Ovary (tissue), 9 donors: ENCODE results near the gene FSTL1. TPM values are rescaled to one million over a fixed set of nuclear protein-coding genes. Genes with fewer than 3 reads are reported as not detected.

Source experiments
- DNase-seq, 5 donors: peaks; one replicate each; pipeline ENCODE4 v3.0.0-alpha.2; 2019 to 2020
- H3K27ac ChIP-seq, 2 donors: fragments of 200-600 bp; one replicate each; pipeline versions ENCODE4 v1.5.1 to v1.8.0; 2019 to 2022
- H3K27me3 ChIP-seq: fragments of 200-600 bp; one replicate; pipeline ENCODE4 v1.8.0; 2022
- H3K36me3 ChIP-seq: fragments of 200-600 bp; sonication (generic); one replicate; pipeline ENCODE4 v1.5.1; 2019
- H3K4me1 ChIP-seq: one replicate; pipeline ENCODE4 v1.8.1; 2013; ENCODE audit warnings: mild to moderate bottlenecking, moderate library complexity; ENCODE audit not compliant: insufficient read depth
- H3K4me3 ChIP-seq: fragments of 200-600 bp; sonication (generic); one replicate; pipeline ENCODE4 v1.5.1; 2017
- H3K9me3 ChIP-seq, 2 donors: fragments of 200-600 bp in 1 of 2; sonication (generic) in 1 of 2; one replicate each; pipeline versions ENCODE4 v1.5.1 to v1.8.1; 2013 to 2019; ENCODE audit warnings: mild to moderate bottlenecking in 1 of 2, moderate library complexity in 1 of 2
- EP300 ChIP-seq: sonication (generic); formaldehyde crosslinking; IDR thresholded peaks from one replicate; pipeline ENCODE4 v1.6.1; 2017; ENCODE audit warnings: antibody characterized with exemption
- POLR2A ChIP-seq: fragments of 450-650 bp; IDR thresholded peaks from one replicate; pipeline ENCODE4 v1.6.1; 2017; ENCODE audit warnings: antibody characterized with exemption, mild to moderate bottlenecking, moderate library complexity
- WGBS, 3 donors: extraction: QIAGEN DNeasy Blood & Tissue Kit in 1 of 3; methylation state at CpG; one replicate each; pipeline versions ENCODE4 v1.1.5 to v1.1.7; 2013 to 2017; 5-methylcytosine and 5-hydroxymethylcytosine counted together
- intact Hi-C, 4 donors: fragments of 100-400 bp; cut with DNase I; formaldehyde crosslinking; loops; one replicate each; pipeline versions ENCODE4 v1.11.0 to v1.15.1; 2022 to 2023
- microRNA counts: library from miRNA; unstranded; fragments of <30 nt; microRNA quantifications from one replicate; lab custom pipeline; 2016
- polyA plus RNA-seq, 2 donors: library from polyadenylated mRNA; stranded (reverse); fragments of 200-250 nt in 1 of 2; fragments of 350-450 nt in 1 of 2; fragmentation: Illumina TruSeq in 1 of 2; extraction: RNeasy Lipid Tissue Mini Kit (QIAGEN cat#74804) in 1 of 2; gene quantifications; one replicate each; pipeline ENCODE4 v1.2.3, GENCODE V29; 2013 to 2014
- total RNA-seq, 7 donors: library from RNA; depleted of rRNA in 2 of 7; stranded (reverse); fragments of >200 nt in 2 of 7; fragmentation: NEBNext Ultra II Directional in 3 of 7; extraction: Animal tissue kit (Norgen Biotek cat#: 25700) in 3 of 7; gene quantifications; one replicate each; pipeline versions ENCODE4 v1.1.0 to v1.2.4, GENCODE V29; 2016 to 2023
- TF ChIP-seq, protein P1 (sequence below), 3 donors: fragments of 450-650 bp in 2 of 3; fragments of 200-600 bp in 1 of 3; IDR thresholded peaks; one replicate each; pipeline versions ENCODE4 v1.5.1 to v1.8.0; 2016 to 2022; ENCODE audit warnings: antibody characterized with exemption in 3 of 3, mild to moderate bottlenecking in 1 of 3
- donor health status: DM: no; HTN: no; CAD: no; lungs with moderate emphysema.
- donor health status: DM: no; HTN: no; CAD: no.
- donor health status: Bipolar disorder and iron deficiency.
- donor health status: DM: yes; HTN: yes; CAD: no.
- donor health status: DM: no; HTN: no; CAD: no.
- donor health status: DM: yes; HTN: yes; CAD: no.

The FSTL1 gene
- total and polyA plus RNA-seq, 9 donors, result 98.0 to 357 (median 204) TPM

DNA sequence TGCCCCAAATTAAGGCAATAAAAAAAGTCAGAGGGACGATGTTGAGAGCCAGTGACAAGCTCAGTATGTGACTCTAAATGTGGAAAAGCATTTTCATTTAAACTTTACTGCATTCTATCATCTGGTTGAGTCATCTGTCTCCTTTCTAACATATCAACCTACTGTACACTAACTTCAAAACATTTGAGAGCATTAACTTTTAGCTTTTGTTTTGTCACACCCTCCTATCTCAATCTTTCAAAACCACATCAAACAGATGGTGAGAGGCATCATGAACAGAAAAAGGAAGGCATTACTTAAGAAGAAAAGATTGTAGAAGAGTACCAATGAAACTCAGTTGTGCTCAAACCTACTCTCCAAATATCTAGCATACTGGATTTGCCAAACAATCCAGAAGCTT is 106.4 kb downstream of the FSTL1 start:
- no peaks in the 10 kb centered on the region for H3K27me3 ChIP-seq
- no peak overlapping the region for H3K27ac ChIP-seq
- H3K36me3 ChIP-seq, result no peaks in the 10 kb centered on the region
- H3K9me3 ChIP-seq, result no peaks in the 10 kb centered on the region
- 43 to 48% (median 48%) methylated on average over 1 of the region's 1 CpG for WGBS, 3 donors
- intact Hi-C loops, result loop anchor here in 1 of 4 donors (10.0 kb wide), 1 partner anchor 70 kb away; no protein-coding TSS in a partner anchor
- no peak for DNase-seq
- TF ChIP-seq EP300, result no peak
- TF ChIP-seq, protein P1, sequence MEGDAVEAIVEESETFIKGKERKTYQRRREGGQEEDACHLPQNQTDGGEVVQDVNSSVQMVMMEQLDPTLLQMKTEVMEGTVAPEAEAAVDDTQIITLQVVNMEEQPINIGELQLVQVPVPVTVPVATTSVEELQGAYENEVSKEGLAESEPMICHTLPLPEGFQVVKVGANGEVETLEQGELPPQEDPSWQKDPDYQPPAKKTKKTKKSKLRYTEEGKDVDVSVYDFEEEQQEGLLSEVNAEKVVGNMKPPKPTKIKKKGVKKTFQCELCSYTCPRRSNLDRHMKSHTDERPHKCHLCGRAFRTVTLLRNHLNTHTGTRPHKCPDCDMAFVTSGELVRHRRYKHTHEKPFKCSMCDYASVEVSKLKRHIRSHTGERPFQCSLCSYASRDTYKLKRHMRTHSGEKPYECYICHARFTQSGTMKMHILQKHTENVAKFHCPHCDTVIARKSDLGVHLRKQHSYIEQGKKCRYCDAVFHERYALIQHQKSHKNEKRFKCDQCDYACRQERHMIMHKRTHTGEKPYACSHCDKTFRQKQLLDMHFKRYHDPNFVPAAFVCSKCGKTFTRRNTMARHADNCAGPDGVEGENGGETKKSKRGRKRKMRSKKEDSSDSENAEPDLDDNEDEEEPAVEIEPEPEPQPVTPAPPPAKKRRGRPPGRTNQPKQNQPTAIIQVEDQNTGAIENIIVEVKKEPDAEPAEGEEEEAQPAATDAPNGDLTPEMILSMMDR (IDR thresholded peaks at IDR 0.05), result no peak
- TF ChIP-seq POLR2A, result no peak
- H3K4me3 ChIP-seq, result no peak overlapping the region
- H3K4me1 ChIP-seq, result peaks cover 2% of the 10 kb centered on the region

MicroRNA genes within 50 kb of the gene (microRNA counts, 767-probe panel; counts per million panel counts)
- 530 counts per million, percentile 78 among the panel's probes with 10 or more counts for microRNA hsa-miR-198 (lab: Ali Mortazavi, UCI)

Other genes starting within 250 kb of the FSTL1 start
- 1 to 10 TPM in 6 of 7 donors, under 1 TPM in 1; 0.24 to 3.5 (median 1.4) TPM for gene GPR156, start 165.8 kb downstream of the FSTL1 start, total RNA-seq
- 1 to 10 TPM in 1 of 2 donors, under 1 TPM in 1; 0.50 to 1.2 TPM for gene GPR156, start 165.8 kb downstream of the FSTL1 start, polyA plus RNA-seq
- 10 to 100 TPM; 25.3 to 41.8 (median 33.1) TPM for gene LRRC58, start 101.6 kb downstream of the FSTL1 start, total RNA-seq
- 10 to 100 TPM; 10.3 to 14.8 TPM for gene LRRC58, start 101.6 kb downstream of the FSTL1 start, polyA plus RNA-seq
- gene NDUFB4, start 145.3 kb upstream of the FSTL1 start, total RNA-seq, result 100 to 1,000 TPM in 3 of 7 donors, 10 to 100 TPM in 4; 58.2 to 145 (median 89.4) TPM
- 100 to 1,000 TPM; 147 to 183 TPM for gene NDUFB4, start 145.3 kb upstream of the FSTL1 start, polyA plus RNA-seq
- 1 to 10 TPM in 3 of 7 donors, under 1 TPM in 3, not detected in 1; 0.40 to 2.4 (median 0.91) TPM for gene HGD, start 231.2 kb upstream of the FSTL1 start, total RNA-seq
- gene HGD, start 231.2 kb upstream of the FSTL1 start, polyA plus RNA-seq, result under 1 TPM; 0.04 to 0.28 TPM